CD14-positive monocyte (primary cell): ENCODE measurements around the gene SLC27A4. TPM values are rescaled to one million over a fixed set of nuclear protein-coding genes. Genes with fewer than 3 reads are reported as not detected.

Source experiments
- DNase-seq, 3 donors: peaks; one replicate each; pipeline ENCODE4 v3.0.0-alpha.2; 2011 to 2022
- H2AFZ ChIP-seq: 2 replicates; pipeline ENCODE4 v1.6.0; 2012; ENCODE audit warnings: mild to moderate bottlenecking, low read depth, low read length, inconsistent platforms; ENCODE audit not compliant: insufficient read depth, poor library complexity, severe bottlenecking
- H3K27ac ChIP-seq, 2 donors: 1 replicate in 1 of 2; 2 replicates in 1 of 2; pipeline ENCODE4 v1.5.1; 2012 to 2013; ENCODE audit warnings: low read length in 2 of 2, control low read depth in 1 of 2, inconsistent platforms in 1 of 2, low read depth in 1 of 2, mild to moderate bottlenecking in 1 of 2
- H3K27me3 ChIP-seq, 2 donors: one replicate each; pipeline versions ENCODE4 v1.6.0 to v1.6.1; 2011 to 2013; ENCODE audit warnings: low read length in 2 of 2; ENCODE audit not compliant: control insufficient read depth in 2 of 2, insufficient read depth in 2 of 2
- H3K36me3 ChIP-seq, 2 donors: replicated peaks in 1 of 2; 1 replicate in 1 of 2; 2 replicates in 1 of 2; pipeline versions ENCODE4 v1.5.1 to v1.6.1; 2012 to 2013; ENCODE audit warnings: low read length in 2 of 2, control low read depth in 1 of 2, inconsistent platforms in 1 of 2, mild to moderate bottlenecking in 1 of 2; ENCODE audit not compliant: insufficient read depth in 2 of 2, control insufficient read depth in 1 of 2
- H3K4me1 ChIP-seq, 2 donors: 1 replicate in 1 of 2; 2 replicates in 1 of 2; pipeline versions ENCODE4 v1.5.1 to v1.6.1; 2012 to 2013; ENCODE audit warnings: low read length in 2 of 2, control low read depth in 1 of 2, inconsistent platforms in 1 of 2, mild to moderate bottlenecking in 1 of 2, moderate library complexity in 1 of 2; ENCODE audit not compliant: insufficient read depth in 2 of 2, control insufficient read depth in 1 of 2
- H3K4me2 ChIP-seq: replicated peaks from 2 replicates; pipeline ENCODE3; 2012; ENCODE audit warnings: low read length, moderate library complexity, mild to moderate bottlenecking; ENCODE audit not compliant: poor library complexity, severe bottlenecking; ENCODE audit errors: extremely low read depth
- H3K4me3 ChIP-seq, 3 experiments: fragments of 200-600 bp in 1 of 3; sonication (generic) in 1 of 3; replicated peaks in 1 of 3; 1 replicate in 2 of 3; 2 replicates in 1 of 3; pipeline ENCODE4 v1.5.1; 2011 to 2013; ENCODE audit warnings: low read length in 3 of 3, mild to moderate bottlenecking in 3 of 3, control low read depth in 2 of 3, low read depth in 2 of 3, inconsistent platforms in 1 of 3, moderate library complexity in 1 of 3
- H3K79me2 ChIP-seq: 2 replicates; pipeline ENCODE4 v1.6.0; 2012; ENCODE audit warnings: mild to moderate bottlenecking, control low read depth, inconsistent platforms, low read length, moderate library complexity; ENCODE audit not compliant: insufficient read depth
- H3K9ac ChIP-seq: 2 replicates; pipeline ENCODE4 v1.6.0; 2017; ENCODE audit warnings: low read length, mild to moderate bottlenecking; ENCODE audit not compliant: insufficient read depth, poor library complexity, severe bottlenecking
- H3K9me3 ChIP-seq, 2 donors: replicated peaks in 1 of 2; 1 replicate in 1 of 2; 2 replicates in 1 of 2; pipeline versions ENCODE4 v1.5.1 to v1.6.1; 2012 to 2013; ENCODE audit warnings: low read length in 2 of 2, control low read depth in 1 of 2; ENCODE audit not compliant: control insufficient read depth in 1 of 2, insufficient read depth in 1 of 2
- H4K20me1 ChIP-seq: 2 replicates; pipeline ENCODE4 v1.6.0; 2012; ENCODE audit warnings: mild to moderate bottlenecking, low read length, control low read depth, moderate library complexity; ENCODE audit not compliant: insufficient read depth
- H3K27ac Mint-ChIP-seq, 7 donors: one replicate each; pipeline ENCODE4 v1.8.0; 2020; ENCODE audit warnings: mild to moderate bottlenecking in 7 of 7, mixed read lengths in 7 of 7, moderate library complexity in 6 of 7, inconsistent platforms in 2 of 7
- H3K27me3 Mint-ChIP-seq, 3 donors: one replicate each; pipeline ENCODE4 v1.8.0; 2021 to 2022; ENCODE audit warnings: low read depth in 3 of 3, mild to moderate bottlenecking in 3 of 3, mixed read lengths in 3 of 3, moderate library complexity in 3 of 3, inconsistent platforms in 1 of 3
- H3K36me3 Mint-ChIP-seq, 2 donors: one replicate each; pipeline ENCODE4 v1.8.0; 2020; ENCODE audit warnings: mixed read lengths in 2 of 2, inconsistent platforms in 1 of 2, mild to moderate bottlenecking in 1 of 2
- H3K4me1 Mint-ChIP-seq: one replicate; pipeline ENCODE4 v1.8.0; 2020; ENCODE audit warnings: mild to moderate bottlenecking, mixed read lengths
- H3K4me3 Mint-ChIP-seq, 2 donors: one replicate each; pipeline ENCODE4 v1.8.0; 2020; ENCODE audit warnings: mild to moderate bottlenecking in 2 of 2, mixed read lengths in 2 of 2, moderate library complexity in 1 of 2
- H3K9me3 Mint-ChIP-seq, 7 donors: one replicate each; pipeline ENCODE4 v1.8.0; 2020 to 2022; ENCODE audit warnings: mixed read lengths in 7 of 7, mild to moderate bottlenecking in 6 of 7, moderate library complexity in 6 of 7, inconsistent platforms in 2 of 7
- CTCF ChIP-seq: fragments of 200-600 bp; IDR thresholded peaks from one replicate; pipeline ENCODE4 v1.8.0; 2022; ENCODE audit warnings: antibody characterized with exemption, mild to moderate bottlenecking
- WGBS: methylation state at CpG from one replicate; pipeline ENCODE4 v1.1.5; 2013; ENCODE audit warnings: missing lambda C conversion rate; ENCODE audit not compliant: insufficient coverage; 5-methylcytosine and 5-hydroxymethylcytosine counted together
- intact Hi-C, 2 donors: fragments of 100-400 bp; cut with micrococcal nuclease; formaldehyde crosslinking; loops; one replicate each; pipeline versions ENCODE4 v1.15.0 to v1.15.1; 2023
- polyA plus RNA-seq, 3 donors: library from polyadenylated mRNA; depleted of rRNA in 1 of 3; unstranded in 2 of 3; stranded (reverse) in 1 of 3; fragments of 300-500 nt in 2 of 3; fragments of >200 nt in 1 of 3; fragmentation: Illumina TruSeq in 2 of 3; gene quantifications; 1 replicate in 2 of 3; 2 replicates in 1 of 3; pipeline ENCODE4 v1.2.3, GENCODE V29; 2012 to 2021

The SLC27A4 gene
- polyA plus RNA-seq, 3 donors: 6.8 to 8.9 (median 6.8) TPM

GRCh38 chr9:128361986-128362646 is 21.8 kb downstream of the SLC27A4 start:
- peak; percentile 96 for TF ChIP-seq CTCF
- peaks cover 0 to 5% of the 10 kb centered on the region in 2 donors for H3K36me3 ChIP-seq
- peak overlapping the region; percentile 89 to 97 for H3K4me3 Mint-ChIP-seq
- no peaks in the 10 kb centered on the region for H3K79me2 ChIP-seq
- H3K9me3 Mint-ChIP-seq: no peaks in the 10 kb centered on the region
- peaks cover 0 to 2% of the 10 kb centered on the region in 2 donors for H3K36me3 Mint-ChIP-seq
- peak overlapping the region in 2 of 7 donors; percentile 11 to 58 for H3K27ac Mint-ChIP-seq
- H3K9ac ChIP-seq: peak overlapping the region; percentile 67
- WGBS: 2% methylated on average over 13 of the region's 20 CpGs
- H3K27me3 Mint-ChIP-seq: peaks cover 0 to 9% (median 5%) of the 10 kb centered on the region in 3 donors
- peak overlapping the region; percentile 22 to 82 (median 57) for H3K4me3 ChIP-seq
- no peaks in the 10 kb centered on the region for H4K20me1 ChIP-seq
- H2AFZ ChIP-seq: peak overlapping the region; percentile 93
- peak overlapping the region; percentile 83 for H3K4me2 ChIP-seq
- H3K9me3 ChIP-seq: no peaks in the 10 kb centered on the region
- H3K4me1 Mint-ChIP-seq: peaks cover 21% of the 10 kb centered on the region
- DNase-seq: peak; percentile 59 to 74 (median 69)
- H3K4me1 ChIP-seq: peaks cover 21 to 25% of the 10 kb centered on the region in 2 donors
- H3K27ac ChIP-seq: peak overlapping the region in 1 of 2 donors; percentile 17
- no peaks in the 10 kb centered on the region for H3K27me3 ChIP-seq
- intact Hi-C loops: loop anchor here (2.0 to 5.0 kb wide), 2 partner anchors 51 to 55 kb away; no protein-coding TSS in a partner anchor

GRCh38 chr9:128362774-128363173 is 22.4 kb downstream of the SLC27A4 start:
- 100% methylated on average over 1 of the region's 3 CpGs for WGBS
- no peak for TF ChIP-seq CTCF
- no peaks in the 10 kb centered on the region for H3K79me2 ChIP-seq
- peaks cover 0 to 4% of the 10 kb centered on the region in 2 donors for H3K36me3 ChIP-seq
- H2AFZ ChIP-seq: no peak overlapping the region
- H3K4me1 Mint-ChIP-seq: peaks cover 21% of the 10 kb centered on the region
- no peak overlapping the region for H3K4me3 ChIP-seq
- peaks cover 21 to 25% of the 10 kb centered on the region in 2 donors for H3K4me1 ChIP-seq
- no peak for DNase-seq
- H3K4me2 ChIP-seq: no peak overlapping the region
- no peak overlapping the region for H3K27ac ChIP-seq
- no peaks in the 10 kb centered on the region for H3K9me3 ChIP-seq
- intact Hi-C loops: loop anchor here (2.0 to 5.0 kb wide), 2 partner anchors 50 to 55 kb away; no protein-coding TSS in a partner anchor
- H3K9me3 Mint-ChIP-seq: no peaks in the 10 kb centered on the region
- H3K27me3 Mint-ChIP-seq: peaks cover 0 to 9% (median 5%) of the 10 kb centered on the region in 3 donors
- no peaks in the 10 kb centered on the region for H3K27me3 ChIP-seq
- H3K36me3 Mint-ChIP-seq: no peaks in the 10 kb centered on the region
- H3K4me3 Mint-ChIP-seq: no peak overlapping the region
- no peaks in the 10 kb centered on the region for H4K20me1 ChIP-seq
- no peak overlapping the region for H3K27ac Mint-ChIP-seq
- H3K9ac ChIP-seq: no peak overlapping the region
